ENCODE results near the gene SYNPR.

Gene SYNPR

DNA sequence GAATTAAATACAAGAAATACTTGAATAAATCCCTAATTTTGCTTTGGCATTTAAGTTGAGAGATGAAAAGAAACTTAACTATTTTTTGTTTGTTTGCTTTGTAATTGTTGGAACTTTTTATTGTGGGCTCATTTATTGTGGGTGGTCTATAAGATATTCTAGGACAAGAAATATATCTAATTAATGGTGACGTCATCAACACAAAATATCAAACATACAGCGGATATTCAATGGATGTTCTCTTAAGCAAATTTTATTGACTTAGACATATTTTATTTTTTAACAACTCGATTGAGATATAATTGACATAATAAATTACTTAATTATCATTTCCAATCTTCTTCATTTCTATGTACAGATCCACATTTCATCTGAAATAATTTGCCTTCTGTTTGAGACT, 30.0 kb downstream of the SYNPR start:
- no peak for DNase-seq

DNA sequence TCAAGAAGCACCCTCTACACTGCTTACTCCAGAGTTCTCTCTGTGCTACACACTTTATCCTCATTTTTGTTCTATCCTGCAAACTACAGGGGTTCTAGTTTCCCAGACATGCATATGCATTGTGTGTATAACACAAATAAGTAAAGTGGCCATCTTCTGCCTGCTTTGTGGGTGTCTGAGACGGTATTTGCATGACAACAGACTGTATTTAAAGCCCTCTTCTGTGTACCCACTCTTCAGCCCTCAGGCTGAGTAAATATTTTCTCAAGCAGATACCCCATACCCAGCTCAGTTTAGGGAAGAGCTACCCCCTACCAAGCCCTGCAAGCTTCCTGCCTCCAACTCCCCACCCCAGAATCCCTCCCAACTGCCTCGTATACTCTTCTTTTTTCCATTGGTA, 31.7 kb downstream of the SYNPR start:
- no peak for DNase-seq

DNA sequence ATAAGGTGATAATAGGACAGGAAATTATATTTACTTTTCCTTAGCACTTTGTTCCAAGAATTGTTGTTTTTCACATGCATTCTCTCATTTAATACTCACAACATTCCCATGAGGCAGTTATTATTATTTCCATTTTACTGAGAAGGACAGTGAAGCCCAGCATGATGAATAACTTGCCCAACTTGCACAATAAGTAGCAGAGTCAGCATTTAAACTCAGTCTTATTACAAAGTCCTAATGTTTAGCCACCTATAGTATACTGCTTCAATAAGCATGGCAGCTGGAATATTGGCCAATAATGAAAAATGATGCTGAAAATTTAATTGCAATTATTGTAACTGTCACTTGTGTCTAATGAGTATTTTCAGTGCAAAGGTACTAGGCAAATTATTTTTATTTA, 45.7 kb downstream of the SYNPR start:
- no peak for DNase-seq

DNA sequence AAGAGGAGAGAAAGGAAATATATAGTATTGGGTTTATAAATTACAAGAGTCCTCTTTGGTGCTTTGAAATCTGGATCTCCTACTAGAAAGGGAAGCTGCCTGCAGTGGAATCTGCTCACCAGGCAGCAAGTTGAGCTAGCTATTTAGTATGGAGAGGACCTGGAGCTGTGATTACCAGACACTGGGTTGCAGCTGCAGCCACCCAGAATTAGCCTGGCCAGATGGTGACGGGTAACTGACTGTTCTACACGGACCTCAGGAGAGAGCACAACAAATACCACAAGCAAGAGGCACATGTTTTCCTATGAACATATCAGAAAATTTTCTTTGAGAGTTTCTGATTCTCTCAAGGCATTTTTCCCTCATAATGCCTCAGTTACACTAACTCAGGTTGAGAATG, 46.5 kb downstream of the SYNPR start:
- DNase-seq, result no peak

DNA sequence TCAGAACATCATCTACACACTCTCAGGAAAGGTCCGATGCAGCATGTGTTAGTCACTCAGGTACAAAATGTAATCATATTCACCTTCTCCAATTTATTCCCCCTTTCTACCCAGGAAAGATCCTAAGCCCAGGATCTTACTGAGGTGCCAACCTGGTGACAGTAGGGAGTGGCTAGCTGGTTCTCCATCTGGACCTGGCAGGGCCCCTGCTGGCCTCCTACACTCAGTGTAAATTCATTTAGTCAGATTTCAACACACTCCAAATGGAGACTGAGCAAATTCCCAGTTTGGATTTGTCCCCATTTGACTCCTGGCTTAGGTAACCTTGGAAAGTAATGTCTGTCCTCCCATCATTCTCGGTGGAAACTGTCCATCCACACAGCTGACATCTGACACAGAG, 47.3 kb downstream of the SYNPR start:
- DNase-seq, result no peak

DNA sequence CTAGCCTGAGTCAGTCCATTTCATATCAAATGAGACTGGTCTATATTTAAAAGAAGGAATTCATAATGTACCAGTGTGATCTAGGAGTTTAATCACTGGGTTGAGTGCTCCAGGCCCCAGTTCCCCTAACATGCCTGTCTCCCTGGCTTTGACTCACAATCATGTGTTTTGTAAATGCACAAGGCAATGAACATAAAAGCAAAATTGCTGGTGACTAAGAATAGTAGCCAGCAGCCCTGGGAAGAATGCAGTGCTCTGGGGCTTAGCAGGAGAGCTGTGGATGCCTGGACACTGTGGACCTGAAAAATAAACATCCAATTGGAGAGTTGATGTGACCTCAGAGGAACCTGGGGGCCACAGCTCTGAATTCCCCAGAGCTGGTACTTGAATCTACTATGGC, 50.3 kb downstream of the SYNPR start:
- no peak for DNase-seq

DNA sequence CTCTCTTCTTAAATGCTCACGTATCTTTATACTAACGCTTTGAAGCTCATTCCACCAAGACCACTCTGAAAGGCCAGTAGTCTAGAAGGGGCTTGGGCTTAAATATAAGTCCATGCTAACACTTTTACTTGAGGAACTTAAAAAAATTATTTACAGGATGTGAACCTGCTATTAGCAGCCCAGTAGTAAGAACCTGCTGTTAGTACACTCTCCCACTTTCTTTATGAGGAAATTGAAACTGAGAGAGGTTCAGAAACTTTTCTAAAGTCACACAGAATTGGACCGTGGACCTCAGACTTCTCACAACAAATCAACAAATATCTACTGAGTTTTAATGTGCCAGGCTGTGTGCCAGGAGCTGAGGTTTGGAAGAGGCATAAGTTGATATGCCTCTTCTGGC, 53.4 kb downstream of the SYNPR start:
- DNase-seq, result no peak

DNA sequence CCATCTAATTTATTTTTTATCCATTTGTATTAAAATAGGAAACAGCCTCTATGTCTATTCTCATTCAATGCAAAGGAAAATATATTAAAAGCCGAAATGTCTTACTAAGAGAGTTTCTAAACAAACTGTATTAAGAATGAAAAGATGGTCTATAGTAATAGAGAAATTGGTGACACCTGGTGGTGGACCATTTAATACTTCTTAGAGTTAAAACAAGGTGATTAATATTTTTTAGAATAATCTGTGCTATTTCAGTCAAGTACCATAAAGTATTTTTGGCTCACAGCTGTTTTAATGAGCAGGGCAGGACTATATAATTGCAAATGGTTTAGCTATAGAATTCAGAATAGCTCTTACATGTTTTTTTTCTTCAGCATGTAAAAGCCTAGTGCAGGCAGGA, 55.7 kb downstream of the SYNPR start:
- no peak for DNase-seq

DNA sequence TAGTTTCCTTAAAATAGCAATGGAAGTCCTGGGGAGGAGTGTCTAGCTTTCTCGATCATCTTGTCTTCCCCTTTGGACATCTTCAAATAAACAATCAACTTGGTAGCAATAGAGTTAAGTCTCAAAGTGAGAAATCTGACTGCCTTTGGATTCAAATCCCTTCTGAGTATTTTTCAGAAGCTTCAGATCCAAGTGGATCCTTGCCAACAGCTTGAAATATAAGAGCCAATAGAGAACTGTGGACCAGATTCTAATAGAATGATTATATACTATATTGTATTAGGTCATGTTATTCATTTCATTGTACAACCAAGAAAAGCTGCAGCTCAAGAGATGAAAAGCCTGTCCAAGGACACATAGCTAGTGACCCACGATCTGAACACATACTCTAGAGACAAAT, 60.2 kb downstream of the SYNPR start:
- DNase-seq, result no peak

DNA sequence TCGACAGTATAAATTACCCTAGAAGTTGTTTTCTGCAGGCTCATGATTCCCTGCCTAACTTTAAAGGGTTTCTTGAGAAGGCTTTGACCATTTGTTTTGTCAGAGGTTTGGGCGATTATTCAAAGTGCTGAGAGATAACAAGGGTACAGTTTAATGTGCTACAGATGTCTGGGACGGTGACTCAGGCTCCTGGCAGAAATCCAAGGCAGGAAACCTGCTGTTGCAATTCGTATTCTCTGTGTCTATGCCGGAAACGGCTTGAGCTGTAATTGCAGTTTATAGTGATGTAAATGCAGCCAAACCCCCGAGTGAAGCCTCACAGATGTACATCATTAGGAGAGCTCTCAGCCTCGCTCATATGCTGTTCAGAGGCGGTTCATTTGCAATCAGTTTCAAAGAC, 65.6 kb downstream of the SYNPR start:
- peak; percentile 3 to 9 for DNase-seq

DNA sequence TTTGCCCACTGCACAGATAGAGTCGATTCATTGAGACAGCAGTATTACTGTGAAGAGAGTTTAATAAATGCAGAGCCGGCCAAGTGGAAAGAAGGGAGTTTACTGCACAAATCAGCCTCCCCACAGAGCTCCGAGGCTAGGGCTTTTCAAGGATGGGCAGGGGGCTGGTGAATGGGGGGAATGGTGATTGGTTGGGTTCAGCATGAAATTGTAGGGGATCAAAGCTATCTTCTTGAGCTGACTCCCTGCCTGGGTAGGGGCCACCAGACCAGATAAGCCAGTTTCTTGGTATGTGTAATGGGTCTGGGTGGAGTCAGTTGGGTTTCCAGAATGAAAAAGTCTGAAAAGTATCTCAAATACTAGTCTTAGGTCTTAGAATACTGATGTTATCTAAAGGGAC, 66.6 kb downstream of the SYNPR start:
- DNase-seq, result no peak

DNA sequence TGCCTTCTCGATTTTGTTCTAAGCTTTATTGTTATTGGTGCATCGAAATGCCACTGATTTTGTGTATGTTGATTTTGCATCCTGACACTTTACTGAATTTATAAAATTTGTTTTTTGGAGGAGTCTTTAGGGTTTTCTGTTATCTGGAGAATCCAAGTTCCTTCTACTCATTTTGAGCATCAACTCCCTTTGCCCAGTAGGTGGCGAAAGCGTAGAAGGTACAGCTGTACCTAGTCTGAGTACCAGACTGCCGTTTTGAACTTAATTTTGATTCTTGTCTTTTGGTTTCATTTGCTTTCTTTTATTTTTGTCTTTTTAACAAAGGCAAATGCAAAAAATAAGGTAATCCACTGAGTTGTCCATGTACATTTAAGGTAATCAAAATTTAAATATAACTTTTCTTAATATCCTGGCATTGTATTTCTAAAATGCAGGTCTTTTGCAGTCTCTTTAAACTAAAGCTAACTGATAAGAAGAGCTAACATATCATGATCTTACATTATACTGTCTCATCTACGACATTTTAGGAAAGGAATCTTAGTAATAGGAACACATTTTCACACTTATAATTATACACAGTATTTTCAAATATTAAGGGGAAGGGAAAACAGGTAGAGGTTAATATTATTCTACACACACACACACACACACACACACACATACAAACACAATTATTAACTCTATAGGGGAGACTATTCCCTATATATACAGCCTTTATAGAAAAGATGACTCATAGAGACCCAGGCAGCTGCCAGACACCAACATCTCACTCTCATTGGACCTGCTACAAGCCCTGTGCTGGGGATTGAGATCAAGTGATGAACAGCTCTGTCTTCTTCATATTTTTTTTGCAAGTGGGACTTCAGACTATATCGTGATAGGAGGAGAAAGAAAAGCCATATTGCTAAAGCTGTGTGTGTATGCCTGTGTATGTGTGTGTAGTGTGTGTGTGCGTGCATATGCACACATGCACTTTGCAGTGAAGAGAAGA, 71.8 kb downstream of the SYNPR start:
- DNase-seq, result no peak

DNA sequence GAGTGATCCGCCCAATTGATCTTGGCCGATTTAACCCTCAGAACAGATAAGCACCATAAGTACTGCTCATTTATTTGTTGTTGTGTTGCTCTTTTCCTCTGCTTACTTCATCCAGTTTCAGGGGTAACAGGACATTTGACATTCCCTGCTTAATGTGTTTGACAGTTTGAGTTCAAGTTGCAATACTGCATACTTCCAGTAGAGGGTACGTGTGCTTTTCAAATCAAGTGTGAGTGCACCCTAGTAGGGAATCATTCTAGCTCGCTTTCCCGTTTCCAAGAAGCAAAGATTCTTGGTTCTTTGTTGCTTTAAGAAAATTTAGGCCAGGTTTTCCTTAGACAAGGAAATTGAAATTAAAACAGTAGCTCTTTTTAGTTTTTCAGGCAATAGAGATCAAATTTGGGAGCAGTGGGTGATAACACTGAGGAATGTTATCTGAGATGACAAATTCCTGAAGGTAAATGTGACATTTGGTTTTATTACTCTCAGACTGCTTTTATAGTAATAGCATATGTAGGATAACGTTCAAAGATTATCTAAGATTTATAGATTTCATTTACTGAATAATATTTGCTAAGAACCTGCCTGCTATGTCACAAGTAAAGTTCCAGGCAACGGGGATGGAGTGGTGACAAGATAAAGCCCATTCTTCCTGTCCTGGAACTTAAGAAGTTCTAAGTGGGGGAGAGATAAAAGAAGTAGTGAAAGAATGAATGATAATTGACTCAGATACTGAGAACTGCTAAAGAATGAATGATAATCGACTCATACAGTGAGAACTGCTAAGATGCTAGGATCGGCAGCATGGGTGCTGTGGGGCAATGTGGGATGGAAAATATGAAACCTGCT, 73.3 kb downstream of the SYNPR start:
- DNase-seq, result no peak

DNA sequence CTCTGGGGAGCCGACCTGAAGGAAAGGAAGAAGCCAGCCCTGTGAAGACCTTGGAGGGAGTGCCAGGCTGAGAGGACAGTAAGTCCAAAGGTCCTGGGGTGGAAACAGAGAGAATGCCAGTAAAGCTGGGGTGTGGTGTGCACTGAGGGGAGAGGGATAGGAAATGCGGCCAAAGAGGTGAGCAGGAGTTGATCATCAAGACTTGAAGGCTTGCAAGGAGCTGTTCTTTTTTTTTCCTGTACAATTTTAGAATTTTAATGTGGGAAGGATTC, 73.8 kb downstream of the SYNPR start:
- no peak for DNase-seq

DNA sequence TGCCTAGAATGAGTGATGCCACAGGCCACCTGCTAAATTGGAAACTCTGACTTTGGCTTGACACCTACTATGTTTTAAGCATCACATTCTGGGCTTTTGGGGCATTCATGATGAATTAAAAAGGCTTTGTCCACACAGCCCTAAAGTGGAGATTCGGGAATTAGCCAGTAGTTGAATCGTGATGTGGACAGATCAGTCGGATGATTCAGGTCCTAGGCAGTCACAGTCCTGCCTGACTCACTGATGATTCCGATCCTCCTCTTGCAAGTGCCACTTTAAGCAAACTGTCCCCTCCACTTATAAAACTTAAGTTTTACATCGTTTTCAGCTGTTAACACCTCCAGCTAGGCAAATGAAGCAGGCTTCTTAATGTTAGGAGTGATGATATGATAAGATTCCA, 75.3 kb downstream of the SYNPR start:
- DNase-seq, result no peak

DNA sequence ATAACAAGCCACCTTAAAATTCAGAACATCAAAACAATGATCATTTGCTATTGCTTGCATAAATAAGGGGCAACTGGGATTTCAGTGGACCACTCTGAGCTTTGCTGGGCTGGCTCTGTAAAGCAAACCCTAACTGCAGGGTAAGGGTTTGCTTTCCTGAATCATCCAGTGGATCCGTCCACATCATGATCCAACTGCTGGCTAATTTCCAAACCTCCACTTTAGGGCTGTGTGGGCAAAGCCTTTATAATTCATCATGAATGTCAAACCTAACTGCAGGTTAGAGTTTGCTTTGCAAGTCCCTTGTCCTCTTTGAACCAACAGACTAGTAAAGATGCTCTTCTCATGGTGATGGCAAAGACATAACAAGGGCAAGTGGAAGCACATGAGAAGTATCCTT, 76.1 kb downstream of the SYNPR start:
- DNase-seq, result no peak

DNA sequence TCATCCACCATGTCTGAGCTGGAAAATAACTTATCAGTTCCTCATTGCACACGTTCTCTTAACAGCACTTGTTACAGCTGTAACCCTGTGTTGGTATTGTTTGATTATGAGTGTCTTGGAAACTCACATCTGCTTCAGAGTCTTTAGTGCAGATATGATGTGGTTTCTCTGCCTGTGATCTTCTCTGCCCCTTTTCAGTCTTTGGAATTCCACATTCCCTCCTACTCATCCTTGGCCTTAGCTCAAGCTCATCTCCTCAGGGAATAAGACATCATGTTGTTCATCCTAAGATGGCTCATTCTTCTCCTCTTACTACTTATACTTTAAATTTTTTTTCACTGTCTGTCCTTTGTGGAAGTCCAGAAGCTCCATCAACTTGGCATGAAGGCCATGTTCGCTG, 77.7 kb downstream of the SYNPR start:
- no peak for DNase-seq

DNA sequence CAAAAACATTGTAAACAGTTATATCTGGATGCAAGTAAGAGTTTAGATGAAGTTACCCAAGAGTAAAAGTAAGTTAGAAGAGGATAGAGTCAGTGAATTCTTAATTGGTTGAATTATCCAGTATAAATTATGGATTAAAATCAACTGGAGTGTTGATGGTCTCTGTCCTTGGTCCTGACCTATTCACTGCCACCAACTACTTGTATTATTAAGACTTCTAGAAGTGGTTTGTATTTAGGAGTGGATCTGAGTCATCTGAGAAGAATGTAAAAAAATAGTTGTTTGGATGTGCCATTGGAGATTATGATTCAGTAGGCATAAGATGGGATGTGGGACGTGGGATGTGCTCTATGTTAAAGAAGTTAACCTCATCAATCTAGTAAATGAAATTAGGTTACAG, 86.4 kb downstream of the SYNPR start:
- no peak for DNase-seq

DNA sequence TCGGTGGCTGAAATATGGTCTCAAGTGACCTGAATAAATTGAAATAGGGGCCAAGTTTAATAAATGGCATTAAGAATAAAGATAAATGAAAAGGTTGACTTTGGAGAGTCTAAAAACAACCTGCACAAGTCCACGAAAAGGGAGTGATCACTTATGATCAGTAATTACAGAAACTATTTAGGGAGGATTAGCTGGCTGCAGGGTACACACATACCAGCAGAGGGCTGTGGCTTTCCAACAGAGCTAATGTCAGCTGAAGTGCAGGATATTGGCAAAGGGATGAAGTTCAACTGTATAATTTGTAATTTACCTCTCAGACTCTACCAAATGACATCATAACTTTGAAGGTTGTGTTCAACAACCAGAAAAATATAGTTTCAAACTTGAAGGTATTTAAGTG, 86.8 kb downstream of the SYNPR start:
- no peak for DNase-seq

DNA sequence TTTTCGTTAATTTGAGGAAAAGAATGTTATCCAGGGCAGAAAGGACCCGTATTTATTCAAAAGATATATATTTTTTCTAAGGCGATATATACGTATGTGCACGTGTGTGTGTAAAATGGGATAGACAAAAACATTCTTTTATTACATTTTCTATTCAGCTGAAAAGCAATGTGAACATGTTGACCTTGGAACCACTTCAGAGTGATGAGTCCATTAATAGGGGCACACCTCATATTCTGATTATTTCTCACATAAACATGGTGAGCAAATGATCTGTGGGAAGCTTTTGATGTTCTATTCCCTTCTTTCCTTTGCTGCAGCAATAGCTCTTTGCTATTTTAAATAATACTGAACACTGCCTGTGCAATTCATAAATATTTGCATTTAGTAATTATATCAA, 87.6 kb downstream of the SYNPR start:
- no peak for DNase-seq

DNA sequence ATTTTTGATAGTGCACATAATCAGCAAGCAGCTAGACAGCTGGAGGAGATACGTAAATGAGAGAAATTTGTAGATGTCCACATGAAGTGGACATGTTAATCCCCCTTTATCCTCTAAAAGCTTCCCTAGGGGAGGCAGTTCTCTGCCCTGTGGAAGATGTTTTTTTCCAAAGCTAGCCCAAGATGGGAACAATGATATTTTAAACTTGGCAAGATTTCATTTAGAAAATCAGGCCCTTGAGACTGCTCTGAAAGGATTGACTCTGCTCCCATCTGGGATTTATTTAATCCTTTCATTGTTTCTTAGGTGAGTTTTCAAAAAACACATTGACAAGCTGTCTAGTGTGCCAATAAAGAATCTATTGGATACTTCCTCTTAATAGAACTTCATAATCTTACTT, 92.0 kb downstream of the SYNPR start:
- DNase-seq, result no peak

DNA sequence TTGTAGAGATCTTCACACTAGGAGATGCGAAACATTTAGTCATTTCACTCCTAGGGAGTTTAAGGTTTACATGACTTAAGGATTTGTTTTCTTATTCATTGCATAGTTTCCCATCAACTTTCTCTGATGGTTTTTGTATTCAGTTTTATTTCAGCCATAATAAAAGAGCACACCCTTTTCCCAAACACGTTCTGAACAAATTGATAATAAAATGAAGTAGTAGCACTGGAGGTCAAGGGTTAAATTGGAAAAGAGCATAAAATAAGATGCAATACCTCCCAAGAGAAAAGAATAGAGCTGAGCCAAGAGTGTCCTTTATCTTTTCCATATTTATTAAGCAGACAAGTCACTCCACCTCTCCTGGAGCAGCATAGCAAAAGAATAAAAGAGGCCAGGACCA, 104.9 kb downstream of the SYNPR start:
- no peak for DNase-seq

DNA sequence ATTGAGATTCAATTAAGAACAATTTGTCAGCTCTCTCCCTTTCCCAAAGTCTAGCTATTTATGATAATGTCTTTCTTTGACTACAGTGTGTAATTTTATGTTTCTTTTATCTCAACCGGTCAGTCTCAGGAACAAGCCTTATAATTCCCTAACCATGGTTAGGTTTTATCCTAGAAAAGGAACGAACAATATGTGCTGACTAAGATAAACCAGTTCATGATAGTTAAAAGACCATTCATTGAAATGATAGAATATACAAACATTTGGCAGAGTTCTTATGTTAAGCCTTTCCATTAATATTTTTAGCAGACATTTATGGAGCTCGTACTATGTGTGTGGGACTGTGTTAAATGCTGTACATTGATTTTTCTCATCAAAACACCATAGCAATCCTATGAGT, 106.3 kb downstream of the SYNPR start:
- no peak for DNase-seq

DNA sequence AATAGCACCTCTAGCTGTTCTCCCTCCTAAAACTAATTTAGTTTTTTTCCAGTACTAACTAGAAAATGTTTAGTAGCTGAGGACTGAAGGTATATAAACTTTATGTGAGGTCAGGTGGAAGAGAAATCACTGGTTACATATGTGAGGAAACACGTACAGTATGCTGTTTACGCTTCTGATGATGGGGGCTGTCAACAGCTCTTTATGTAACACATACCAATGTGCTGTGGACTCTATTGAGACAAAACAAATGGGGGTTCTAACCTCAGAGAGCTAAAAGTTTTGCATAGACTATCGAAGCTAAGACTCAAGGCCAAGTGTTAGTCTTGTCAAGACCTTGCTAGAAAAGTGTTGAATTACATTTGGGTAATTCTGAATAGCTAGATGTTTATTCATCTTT, 107.5 kb downstream of the SYNPR start:
- DNase-seq, result no peak

DNA sequence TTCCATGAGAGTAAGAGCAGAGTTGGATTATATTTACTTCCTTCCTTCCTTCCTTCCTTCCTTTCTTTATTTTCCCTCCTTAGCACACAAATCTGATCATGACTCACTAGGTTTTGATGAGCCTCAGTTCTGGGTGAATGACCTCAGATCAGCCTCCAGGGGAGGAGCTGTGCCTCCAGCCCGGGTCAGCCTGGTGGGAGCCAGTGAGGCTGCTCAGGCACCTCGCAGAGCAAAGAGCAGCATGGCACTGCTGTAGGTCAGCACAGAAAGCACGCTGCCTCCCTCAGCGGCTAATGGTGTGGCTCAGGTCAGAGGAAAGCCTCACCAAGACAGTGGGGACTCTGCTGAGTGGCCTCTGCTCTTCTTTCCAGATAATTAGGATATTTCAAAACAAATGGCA, 108.5 kb downstream of the SYNPR start:
- DNase-seq, result no peak
